DMS 273 treated with DMSO at 0.1 percent for 48 hours (cell line): Measurements from ENCODE around the gene PCSK6.
"Not testable (repeated sequence)": the region's sequence is repeated elsewhere in the genome, so short reads cannot be mapped to it uniquely, and the experiment has no call there.

Experiments
- DNase-seq: peaks from one replicate; lab custom pipeline; 2025; lab: John Stamatoyannopoulos, UW

The PCSK6 gene

DNA sequence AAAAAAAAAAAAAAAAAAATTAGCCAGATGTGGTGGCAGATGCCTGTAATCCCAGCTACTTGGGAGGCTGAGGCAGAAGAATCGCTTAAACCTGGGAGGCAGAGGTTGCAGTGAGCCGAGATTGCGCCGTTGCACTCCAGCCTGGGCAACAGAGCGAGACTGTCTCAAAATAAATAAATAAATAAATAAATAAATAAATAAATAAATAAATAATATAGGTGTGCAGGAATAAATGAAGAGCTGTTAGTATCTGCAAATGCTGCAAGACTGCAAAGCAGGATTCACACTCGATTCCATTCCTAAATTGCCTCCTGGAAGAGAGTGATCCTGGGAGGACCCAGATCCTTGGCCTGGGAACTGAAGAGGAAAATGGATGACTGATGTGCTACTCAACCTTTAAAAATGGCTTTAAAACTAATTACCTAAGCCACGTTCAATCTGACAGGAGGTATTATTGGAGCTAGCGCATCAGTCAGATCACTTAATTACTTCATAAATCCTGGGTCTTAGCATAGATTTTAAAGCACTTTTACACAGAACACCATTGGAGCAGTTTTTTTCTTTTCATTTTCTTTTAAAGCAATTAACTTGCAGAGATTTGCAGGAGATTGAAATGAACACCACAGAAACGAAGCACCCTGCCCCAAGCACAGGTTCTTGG lies 132.9 kb downstream of the PCSK6 start:
- DNase-seq: not testable (repeated sequence)

DNA sequence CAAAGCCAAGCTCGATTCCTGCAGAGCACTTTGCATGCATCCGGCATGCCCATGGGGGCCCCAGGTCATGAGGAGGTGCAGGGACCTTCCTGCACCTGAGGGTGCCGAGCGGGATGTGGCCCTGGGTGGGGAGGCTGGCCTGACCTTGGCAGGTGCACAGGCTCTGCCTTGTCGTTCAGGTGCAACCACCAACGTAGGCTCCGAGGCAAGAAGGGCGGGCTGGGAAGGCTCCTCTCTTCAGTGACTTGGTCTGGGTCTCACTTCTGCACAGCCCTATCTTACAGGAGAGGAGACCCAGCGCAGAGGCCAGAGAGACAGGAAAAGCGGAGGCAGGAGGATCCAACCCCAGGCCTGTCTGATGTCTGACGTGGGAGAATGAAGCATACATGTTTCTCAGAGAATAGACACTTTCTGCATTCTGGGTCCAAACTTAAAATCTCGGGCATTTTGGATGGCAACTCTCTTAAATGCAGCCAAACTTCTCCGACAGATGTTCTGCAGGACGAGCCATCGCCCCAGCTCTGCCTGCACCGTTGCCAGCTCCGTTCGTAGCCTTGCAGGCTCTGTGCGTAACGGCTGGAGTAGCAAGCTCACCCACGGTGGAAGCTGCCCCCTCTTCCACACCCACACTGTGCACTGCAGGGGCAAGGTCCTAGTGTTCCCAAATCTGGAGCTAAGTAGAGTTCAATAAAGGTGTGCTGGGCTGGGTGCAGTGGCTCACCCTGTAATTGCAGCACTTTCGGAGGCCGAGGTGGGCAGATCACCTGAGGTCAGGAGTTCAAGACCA lies 133.6 kb downstream of the PCSK6 start:
- DNase-seq: no peak

DNA sequence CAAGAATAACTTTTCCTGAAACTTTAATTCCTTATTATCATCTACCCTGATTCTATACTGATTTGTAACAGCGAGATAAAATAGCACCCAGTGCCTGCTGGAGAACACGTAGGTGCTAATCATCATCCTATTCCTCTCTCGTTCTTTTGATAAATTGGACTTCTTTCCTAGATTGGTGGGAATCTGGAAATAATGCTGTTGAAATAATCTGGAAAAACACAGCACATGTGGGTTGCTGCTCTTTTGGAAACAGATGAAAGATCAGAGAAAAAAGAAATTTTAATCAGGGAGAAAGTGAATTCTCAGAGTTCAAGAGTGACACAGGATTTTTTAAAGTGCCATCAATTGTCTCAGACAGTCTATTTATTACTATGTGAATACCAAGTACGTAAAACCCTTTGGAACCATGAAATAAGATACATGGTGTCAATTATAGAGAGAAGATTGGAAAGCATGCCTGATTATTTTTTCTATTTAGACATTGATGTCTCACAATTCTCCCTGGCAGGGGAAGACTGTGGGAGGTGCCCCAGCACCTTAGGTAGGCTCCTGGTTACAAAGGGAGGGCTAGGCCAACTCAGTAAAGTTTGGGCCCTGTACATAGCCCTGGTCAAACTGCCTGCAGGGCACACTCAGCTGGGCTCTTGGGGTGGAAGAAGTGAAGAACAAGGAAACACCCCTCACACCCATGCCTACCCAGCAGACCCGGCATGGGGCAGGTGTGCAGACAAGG lies 134.4 kb downstream of the PCSK6 start:
- DNase-seq: no peak

DNA sequence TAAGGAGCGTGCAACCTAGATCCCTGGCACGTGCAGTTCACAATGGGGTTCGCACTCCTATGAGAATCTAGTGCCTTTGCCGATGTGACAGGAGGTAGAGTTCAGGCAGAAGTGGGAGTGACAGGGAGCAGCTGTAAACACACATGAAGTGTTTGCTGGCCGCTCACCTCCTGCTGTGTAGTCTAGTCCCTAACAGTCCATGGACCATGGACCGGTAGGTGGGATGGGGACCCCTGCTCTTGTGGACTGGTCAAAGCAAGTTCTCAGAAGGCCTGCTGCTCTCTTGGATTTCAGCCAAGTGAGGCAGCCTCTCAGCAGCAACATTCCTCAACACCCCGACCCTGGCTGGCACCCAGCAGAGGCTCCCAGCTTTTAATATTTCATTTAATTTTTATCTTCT lies 136.3 kb downstream of the PCSK6 start:
- no peak for DNase-seq

DNA sequence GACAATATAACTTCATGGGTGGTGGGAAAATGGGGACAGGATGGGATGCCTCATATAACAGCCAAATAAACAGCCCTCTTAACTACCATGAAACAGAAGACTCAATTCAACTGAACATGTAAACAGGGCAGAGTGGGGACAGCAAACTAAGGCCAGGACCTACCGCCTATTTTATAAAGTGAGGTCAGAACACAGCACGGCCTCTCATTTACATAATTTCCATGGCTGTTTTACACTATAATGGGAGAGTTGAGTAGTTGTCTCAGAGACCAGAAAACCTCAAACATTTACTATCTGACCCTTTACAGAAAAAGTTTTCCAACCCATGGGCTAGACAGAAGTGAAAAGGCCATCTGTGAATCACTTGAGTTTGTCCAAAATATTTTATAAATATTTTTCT lies 137.8 kb downstream of the PCSK6 start:
- no peak for DNase-seq

DNA sequence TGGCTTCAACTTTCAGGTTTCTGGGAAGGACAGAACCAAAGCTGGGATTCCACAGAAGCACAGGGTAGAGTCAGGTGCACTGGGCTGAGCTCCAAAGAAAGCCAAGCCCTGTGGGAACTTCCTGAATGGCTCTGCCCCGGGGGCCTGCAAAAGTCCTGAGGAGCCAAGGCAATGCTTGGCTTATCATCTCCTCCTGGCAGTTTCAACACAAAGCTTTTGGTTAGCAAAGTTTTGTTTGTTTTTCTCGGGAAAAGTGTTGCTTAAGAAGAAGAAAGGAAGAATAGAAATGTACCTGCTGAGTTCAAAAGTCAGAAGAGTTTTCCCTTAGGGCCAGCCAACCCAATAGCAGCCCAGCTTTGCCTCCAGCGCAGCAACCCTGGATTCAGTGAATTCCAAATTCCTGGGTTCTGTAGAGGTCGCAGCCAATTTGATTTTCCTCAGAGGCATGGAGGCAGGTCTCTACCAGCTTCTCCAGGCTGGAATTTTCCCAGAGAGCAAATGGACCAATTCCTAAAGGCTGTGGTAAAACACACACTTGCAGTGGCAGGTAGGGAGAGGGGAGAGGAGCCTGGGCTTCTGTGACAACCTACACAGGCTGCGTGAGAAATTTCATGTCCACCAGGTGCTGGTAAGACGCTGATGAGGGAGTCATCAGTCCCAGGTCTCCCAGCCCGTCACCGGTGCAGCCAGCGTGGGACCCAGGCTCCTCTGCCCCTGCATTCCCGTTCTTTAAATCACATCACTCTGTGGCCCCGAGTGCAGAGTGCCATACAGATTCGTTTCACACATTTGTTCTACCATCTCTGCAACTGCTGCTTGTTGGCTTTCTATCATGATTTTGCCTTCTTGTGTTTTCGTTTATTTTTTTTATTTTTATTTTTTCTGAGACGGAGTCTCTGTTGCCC lies 140.2 kb downstream of the PCSK6 start:
- DNase-seq: no peak

DNA sequence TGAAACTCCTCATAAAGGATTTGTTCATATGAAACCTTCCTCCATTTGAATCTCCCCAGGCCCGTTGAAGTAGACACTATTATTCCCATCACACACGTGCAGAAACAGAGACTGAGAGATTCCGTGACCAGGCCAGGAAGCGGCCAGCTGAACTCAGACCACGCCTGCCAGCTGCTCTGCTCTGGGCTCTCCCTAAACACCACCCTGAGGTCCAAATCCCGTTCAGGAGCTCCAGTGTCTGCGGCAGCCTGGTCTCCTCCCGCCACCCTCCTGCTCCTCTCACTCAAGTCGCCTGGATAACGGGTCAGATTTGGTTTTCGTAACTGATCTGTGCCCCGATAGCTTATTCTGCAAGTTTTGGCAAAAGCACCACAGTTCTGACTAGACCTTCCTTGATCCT lies 140.9 kb downstream of the PCSK6 start:
- DNase-seq: no peak

DNA sequence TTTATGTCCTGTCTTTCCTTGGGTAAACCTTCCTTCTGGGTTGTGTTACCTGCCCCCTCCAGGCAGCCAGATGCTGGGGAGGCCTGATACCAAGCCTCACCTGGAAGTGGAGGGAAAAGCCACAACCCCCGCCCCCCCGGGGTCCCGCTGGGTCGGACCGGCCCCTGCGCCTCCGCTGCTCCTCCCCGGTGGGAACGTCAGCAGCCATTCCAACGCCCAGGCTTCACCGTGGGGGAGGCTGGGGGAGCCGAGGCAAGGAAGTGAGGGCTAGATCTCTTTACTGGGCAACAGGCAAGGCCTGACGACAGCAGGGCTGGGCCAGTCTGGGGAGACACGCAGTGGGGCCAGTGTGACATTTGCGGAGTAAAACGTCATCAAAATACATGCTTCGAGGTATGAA lies 141.5 kb downstream of the PCSK6 start:
- no peak for DNase-seq

DNA sequence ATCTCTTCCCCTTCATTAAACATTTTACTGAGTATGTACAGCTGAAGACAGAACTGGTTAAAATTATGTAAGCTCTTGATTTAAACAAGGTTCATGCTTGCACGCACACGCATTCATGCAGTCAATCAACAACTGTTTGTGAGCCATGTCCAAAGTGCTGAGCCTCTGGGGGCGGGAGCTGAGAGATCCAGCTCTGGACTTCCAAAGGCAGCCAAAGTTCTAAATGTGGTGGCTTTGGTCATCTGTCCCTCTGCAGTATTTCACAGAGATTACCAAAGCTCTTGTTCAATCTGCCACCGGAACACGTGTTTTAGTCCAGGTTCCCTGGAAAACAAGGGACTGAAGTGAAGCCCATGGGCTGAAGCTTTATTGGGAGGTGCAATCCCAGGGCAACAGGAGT lies 142.1 kb downstream of the PCSK6 start:
- no peak for DNase-seq

DNA sequence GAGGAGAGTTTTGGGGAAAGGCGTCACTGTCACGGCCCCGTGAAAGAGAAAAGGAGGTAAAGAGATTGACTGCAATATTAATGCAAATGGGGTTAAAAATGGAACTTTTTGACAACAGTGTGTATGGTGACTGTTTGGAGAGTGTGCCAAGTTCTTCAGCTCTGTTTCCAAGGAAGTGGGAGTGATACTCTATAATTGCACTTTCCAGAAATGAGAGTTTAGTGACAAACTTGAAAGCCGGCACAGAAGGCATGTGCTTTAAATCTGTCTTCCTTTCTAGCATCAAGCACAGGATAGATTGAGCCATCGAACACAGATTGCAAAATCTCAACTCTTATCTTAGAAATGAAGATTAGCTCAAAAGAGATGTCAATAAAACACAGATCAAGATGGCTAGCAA lies 142.6 kb downstream of the PCSK6 start:
- no peak for DNase-seq

DNA sequence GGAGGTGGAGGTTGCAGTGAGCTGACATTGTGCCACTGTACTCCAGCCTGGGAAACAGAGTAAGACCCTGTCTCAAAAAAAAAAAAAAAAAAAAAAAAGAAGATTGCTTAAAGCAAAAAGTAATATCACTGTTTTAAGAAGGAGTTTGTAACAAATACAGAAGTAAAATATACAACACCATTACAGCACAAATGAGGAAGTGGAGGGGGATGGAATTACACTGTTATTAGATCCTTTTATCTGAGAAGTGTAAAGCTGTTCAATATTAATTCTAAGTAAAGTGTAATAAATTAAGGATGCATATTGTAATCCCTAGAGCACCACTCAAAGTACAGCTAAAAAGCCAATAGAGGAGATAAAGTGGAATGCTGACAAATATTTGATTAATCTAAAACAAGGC lies 147.5 kb downstream of the PCSK6 start:
- DNase-seq: no peak

DNA sequence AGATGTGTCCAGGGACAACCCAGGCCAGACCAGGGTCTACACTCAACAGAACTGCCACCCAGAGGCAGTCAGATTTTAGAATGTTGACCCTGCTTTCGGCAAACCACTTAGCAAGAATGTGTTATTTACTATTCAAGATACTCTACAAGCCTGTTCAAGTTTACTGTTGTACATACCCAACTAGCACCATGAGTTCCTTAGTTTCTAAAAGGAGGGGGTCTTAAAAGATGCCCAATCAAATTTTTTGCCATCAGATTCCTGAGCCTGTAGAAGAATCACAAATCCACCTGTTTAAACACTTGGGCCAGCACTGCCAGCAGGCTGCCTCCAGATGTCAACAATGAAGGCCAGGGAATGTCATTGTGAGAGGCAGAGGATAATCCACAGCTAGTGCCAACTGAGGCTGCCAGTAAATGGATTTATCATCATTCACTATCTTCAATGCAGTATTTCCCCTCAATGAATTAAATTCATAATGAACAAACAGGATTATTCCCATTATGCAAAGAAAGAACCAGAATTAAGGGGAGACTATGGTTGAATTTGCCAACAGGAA lies 150.9 kb downstream of the PCSK6 start:
- DNase-seq: no peak

DNA sequence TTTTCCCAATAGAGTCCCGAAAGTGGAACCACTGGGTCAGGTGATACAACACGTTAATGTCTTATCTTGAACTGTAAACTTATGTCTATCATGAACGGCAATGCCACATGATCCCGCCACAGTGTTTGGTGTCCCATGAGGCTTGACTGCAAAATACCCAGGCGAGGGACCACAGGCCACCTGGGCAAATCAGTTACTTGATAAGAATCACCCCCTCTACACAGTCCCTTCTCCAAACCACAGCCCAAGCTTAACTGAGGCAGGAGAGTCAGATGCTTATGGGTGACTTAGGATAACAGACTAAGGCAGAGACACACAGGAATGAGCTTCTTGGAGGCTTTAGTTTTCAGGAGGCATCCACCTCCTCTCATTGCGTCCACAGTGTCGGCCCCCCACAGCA lies 151.5 kb downstream of the PCSK6 start:
- DNase-seq: no peak

DNA sequence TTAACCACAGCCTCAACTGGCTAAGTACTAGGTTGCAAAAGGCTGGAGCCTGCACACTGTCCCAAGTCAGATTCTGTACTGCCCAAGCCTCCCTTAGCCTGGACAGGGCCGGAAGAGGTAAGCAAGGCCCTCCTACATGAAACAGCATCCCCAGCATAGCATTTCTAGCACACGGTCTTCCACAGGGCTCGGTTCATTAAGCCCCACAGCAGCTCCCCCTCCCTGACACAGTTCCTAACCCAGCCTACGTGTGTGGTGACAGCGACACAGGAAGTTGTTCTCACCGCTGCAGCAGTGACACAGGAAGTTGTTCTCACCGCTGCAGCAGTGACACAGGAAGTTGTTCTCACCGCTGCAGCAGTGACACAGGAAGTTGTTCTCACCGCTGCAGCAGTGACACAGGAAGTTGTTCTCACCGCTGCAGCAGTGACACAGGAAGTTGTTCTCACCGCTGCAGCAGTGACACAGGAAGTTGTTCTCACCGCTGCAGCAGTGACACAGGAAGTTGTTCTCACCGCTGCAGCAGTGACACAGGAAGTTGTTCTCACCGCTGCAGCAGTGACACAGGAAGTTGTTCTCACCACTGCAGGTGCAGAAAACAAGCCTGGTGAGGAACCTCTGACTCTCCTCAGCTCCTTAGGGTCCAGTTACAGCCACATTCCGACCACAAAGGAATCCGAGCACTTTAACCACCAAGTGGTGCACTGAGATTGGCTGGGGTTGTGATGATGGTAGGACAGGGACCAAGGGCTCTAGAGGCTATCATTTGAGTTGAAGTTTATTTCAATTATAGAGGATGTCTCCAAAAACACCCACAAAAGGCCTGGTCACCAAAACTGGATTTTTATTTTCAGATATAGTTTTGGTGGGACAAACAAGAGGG lies 155.4 kb downstream of the PCSK6 start:
- not testable (repeated sequence) for DNase-seq

DNA sequence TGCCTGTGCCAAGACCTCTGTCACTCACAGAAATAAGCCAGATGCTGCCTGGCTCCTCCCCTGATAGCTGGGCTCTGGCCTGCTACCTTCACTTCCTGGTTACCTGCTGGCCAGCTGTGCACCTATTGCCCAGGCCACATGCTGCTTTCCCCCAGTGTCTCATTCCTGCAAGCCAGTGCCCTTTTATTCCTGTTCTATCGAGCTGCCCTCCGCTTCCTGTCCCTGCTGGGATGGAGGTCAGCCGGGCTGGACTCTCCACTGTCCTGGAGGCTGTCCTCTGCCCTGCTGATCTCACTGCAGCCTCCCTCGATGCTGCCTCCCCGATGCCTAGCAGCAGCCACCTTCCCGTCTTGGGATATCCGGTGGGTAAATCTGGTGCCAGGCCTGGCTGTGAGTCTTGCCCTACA lies 157.4 kb downstream of the PCSK6 start:
- DNase-seq: no peak

DNA sequence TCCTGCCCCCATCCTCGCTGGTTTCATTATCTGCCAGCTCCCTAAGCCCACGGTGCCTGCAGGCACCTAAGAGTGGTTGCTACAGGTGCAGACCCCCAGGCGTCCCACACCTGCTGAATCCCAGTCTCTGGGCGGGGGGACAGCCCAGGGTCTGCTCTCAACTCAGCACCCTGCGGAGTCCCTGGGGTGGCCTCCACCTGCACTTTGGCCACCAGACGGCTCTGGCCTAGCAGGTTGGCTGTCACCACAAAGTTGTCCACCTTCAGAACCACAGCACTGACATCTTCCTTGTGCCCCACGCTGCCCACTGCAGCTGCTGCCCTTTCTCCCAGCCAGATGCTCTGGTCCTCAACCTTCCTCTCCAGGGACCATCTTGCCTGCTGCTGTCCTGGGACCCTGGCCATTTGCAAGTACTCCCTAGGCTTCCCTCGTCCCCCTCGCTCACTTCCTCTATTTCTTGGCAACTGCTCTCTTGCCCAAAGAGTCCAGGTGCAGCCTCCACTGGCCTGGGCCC lies 159.6 kb downstream of the PCSK6 start:
- no peak for DNase-seq

DNA sequence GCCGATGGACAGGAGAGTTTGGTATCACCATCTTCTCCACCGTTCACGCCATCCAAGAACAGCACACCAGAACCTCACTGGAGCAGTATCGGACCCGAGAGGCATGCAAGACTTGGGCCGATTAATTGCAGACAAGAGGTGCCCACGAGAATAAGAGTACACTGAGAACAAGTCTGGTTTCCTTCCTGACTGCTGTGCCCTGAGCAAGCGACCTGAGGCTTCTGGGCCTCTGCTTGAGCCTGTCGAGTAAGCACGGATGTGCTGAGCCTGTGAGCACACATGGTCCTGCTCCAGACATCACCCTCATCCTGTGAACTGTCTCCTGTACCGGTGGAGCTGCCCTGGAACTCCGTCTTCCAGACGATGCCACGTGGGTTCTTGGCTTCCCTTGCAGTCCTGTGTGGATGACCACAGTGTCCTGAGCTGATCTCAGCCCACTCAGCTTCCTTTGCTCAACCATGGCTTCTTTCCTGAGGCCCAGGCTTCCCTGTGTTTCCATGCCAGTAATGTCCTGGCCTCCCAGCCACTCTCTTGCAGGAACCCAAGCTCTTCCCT lies 160.1 kb downstream of the PCSK6 start:
- DNase-seq: no peak

DNA sequence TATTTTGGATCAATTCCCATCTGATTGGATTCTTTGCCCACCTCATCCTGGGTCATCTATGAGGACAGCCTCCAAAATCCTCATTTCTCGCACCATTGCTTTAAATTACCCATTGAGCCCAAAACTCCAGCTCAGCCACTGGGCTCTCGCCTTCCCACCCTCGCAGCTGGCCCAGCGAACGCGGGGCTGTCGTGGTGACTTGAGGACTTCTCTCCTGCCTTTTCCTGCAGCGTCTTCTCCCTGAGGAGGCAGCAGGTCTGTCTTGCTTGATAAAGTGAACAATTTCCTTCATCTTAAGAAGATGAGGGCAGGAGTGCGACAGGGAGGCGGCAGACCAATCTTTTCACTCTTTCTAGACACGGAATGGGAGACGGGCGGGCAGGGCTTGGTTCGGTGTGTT lies 161.5 kb downstream of the PCSK6 start:
- DNase-seq: no peak

DNA sequence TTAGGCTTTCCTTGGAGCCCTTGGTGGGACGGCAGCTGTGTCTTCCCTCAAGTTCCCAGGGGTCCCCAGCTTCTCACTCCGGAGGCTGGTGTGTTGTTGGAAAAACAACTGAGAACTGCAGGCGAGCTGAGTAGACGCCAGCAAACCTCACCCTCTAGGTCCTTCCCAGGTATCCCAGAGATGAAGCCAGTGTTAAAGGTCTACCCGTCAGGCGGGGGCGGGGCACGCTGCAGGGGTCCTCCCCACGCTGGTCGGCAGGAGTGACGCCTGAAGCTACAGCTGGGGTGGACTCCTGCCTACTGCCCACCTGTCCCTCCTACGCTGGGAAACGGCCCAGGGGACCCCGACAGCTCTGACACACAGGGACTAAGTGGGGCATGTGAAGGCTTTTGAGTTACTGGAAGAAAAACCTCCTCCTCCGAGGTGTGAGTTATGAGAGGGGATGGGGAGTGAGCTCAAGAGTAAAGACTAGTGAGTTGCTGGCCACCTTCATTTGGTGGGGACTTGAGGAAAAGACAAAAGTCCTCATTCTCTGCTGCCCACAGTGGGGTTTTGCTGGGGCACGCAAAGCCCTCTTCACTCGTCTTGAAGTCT lies 162.3 kb downstream of the PCSK6 start:
- DNase-seq: no peak
